GM20431 (cell line): Measurements from ENCODE around the gene NUP205.
"Not testable (repeated sequence)": the region's sequence is repeated elsewhere in the genome, so short reads cannot be mapped to it uniquely, and the experiment has no call there.

ENCODE experiments used
- in situ Hi-C: fragments of 300-500 bp; cut with MseI, MboI; formaldehyde crosslinking; loops from one replicate; pipeline ENCODE4 v1.15.0; 2020; ENCODE audit warnings: low sequenced_read_pairs; ENCODE audit not compliant: unreplicated experiment

Gene NUP205

DNA sequence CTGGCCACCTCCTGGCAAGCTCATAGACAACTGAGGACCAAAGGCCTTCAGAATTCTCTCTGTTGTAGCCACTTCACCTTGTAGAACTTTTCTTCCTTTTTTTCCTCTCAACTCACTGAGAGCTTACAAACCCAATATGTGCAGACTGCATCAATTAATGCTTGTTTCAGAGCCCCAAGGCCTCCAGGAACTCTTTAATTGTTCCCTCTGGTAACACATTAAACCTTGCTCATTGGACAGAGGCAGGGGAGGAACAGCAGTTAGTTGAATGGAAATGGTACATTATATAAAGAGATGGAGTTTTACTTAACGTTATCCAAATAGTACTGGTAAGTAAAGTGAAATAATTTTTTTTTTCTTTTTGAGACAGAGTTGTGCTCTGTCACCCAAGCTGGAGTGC is 129.7 kb downstream of the NUP205 start:
- in situ Hi-C loops, result no loop called here

DNA sequence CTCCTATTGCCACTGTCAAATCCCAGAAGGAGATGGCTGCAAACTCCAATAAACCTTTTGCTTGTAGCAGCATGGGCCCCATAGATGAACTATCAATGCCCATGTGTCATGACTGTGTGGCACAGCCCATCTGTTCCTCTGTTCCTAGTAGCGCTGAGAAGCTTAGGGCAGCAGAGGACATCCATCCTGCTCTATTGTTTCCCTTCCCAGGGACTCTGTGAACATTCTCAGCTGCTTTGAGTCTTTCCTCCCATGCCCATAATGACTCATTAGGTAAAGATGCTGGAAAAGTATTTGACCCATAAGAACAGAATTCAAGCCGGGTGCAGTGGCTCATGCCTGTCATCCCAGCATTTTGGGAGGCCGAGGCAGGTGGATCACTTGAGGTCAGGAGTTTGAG is 132.8 kb downstream of the NUP205 start:
- in situ Hi-C loops, result no loop called here

DNA sequence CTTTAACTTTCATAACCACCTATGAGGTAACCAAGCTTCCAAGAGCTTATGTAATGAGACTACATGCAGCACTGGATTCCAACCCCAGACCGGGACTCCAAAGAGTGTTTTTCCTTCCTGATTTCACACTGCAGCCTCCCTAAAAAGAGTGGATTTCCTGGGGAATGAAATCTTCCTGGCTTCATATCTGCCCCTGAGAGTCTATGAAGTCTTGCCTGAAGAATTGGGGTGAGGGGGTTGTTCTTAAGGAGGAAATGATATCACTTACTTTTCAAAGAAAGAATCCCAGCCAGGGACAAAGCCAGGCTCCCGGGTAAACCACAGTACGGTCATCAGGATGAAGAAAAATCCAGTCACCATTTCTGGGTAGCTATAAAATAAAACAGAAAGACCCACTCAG is 134.3 kb downstream of the NUP205 start:
- in situ Hi-C loops, result no loop called here

DNA sequence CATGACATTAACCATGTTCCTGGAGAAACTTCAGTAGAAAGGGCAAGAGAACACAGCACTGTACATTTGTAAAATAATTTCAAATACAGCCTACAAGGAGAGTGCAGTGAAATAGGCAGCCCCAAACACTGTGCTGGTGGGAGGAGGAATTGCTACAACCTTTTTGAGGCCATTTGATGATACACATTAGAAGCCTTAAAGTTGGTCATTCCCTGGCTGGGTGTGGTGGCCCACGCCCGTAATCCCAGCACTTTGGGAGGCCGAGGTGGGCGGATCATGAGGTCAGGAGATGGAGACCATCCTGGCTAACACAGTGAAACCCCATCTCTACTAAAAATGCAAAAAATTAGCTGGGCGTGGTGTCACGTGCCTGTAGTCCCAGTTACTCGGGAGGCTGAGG is 134.9 kb downstream of the NUP205 start:
- in situ Hi-C loops, result not testable (repeated sequence)

DNA sequence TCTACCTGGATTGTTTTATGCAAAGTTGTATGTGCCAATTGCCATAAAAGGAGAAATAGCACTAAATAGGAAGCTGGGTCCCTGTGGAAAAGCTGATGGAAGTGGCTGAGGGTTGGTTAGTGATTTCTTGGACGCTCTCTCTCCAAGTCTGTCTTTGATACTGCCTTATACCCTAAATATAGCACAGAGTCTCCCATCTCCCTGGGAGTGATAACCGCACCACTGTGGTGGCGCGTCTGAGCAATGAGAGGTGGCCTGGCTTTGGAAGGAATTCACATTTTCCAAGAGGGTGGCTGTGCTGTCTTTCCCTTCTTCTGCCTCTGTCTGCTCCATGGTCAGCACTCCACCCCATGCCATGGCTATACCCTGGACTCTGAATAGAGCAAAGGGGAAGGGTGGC is 135.8 kb downstream of the NUP205 start:
- in situ Hi-C loops, result no loop called here

DNA sequence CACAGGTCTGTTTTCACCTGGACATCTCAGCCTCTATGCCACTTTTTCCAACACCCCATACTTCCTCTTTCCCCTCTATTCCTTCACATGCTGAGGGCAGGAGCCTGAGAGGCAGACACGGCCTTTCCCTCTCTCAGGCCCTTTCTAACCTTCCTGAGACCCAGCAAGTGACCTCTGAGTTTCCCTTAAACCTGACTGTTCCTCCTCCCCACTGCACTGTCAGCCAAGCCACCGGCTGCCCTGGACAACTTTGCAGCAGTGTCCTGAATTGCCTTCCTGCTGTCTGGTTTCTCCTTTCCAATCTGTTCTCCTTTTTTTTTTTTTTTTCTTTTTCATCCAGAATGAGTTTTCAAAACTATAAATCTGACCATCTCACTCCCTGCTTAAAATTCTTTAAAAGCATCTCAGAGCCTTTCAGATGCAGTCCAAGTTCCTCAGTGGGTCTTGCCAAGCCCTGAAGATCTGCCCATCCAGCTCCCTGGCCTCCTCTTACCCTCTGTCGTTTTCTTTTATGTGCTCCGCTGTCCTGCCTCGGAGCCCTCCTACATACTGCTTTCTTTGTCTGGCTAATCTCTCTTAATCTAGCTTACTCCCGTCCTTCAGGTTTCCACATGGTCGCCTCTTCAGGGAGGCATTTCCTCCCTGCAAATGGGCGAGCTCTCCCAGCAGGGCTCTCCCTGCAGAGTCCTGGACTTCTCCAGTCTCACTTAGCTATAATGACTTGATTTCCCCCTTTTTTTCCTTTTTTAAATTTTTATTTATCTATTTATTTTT is 139.7 kb downstream of the NUP205 start:
- in situ Hi-C loops, result no loop called here
